Erythroblast (primary cell): ENCODE measurements around the gene ESF1.

ENCODE experiments used
- GATA1 ChIP-seq: IDR thresholded peaks from 2 replicates; pipeline ENCODE4 v1.6.1; 2011; ENCODE audit warnings: low read depth, mild to moderate bottlenecking, control low read depth, low read length, moderate library complexity
- POLR2A ChIP-seq: IDR thresholded peaks from 2 replicates; pipeline ENCODE4 v1.6.1; 2011; ENCODE audit warnings: mild to moderate bottlenecking, low read length

GRCh38 chr20:13790708-13791107 lies 6.0 kb upstream of the ESF1 start:
- no peak for TF ChIP-seq POLR2A
- no peak for TF ChIP-seq GATA1
